Fibroblast of lung (primary cell): ENCODE measurements around the gene CDCA8.

Experiments used
- CTCF ChIP-seq, 2 donors: IDR thresholded peaks in 1 of 2; conservative IDR thresholded peaks in 1 of 2; 1 replicate in 1 of 2; 2 replicates in 1 of 2; pipeline ENCODE4 v1.5.1; 2011 to 2012; ENCODE audit warnings: low read length in 2 of 2, control low read depth in 1 of 2, inconsistent platforms in 1 of 2, low read depth in 1 of 2, mild to moderate bottlenecking in 1 of 2
- EZH2 ChIP-seq: IDR thresholded peaks from 2 replicates; pipeline ENCODE4 v1.5.1; 2012; ENCODE audit warnings: low read length, control low read depth, mild to moderate bottlenecking; ENCODE audit errors: missing control alignments

GRCh38 chr1:37705399-37705798 lies 13.1 kb downstream of the CDCA8 start:
- TF ChIP-seq CTCF (conservative IDR thresholded peaks at IDR 0.05 in 1 of 2, IDR thresholded peaks at IDR 0.05 in 1 of 2; ENCODE audit: low read depth in 1 of 2, low read length in 2 of 2) (no peak), EZH2 (no peak)
